WTC11 (cell line): ENCODE measurements around the gene ERBB4. TPM values are rescaled to one million over a fixed set of nuclear protein-coding genes. Genes with fewer than 3 reads are reported as not detected.

Experiments
- ATAC-seq: fragments of 200-7000 bp; cut with Tn5 transposase; 2 replicates; pipeline ENCODE4 v1.10.0; 2021; ENCODE audit warnings: mild to moderate bottlenecking, moderate library complexity
- CTCF ChIA-PET: fragments of 300-600 bp; sonication (Branson Sonifier 250); formaldehyde crosslinking; loops from one replicate; lab custom pipeline; 2021; ENCODE audit warnings: antibody characterized with exemption; lab: Charles Lee
- POLR2A ChIA-PET: fragments of 350-600 bp; sonication (Branson Sonifier 250); formaldehyde crosslinking; loops from one replicate; lab custom pipeline; 2021; ENCODE audit warnings: antibody characterized with exemption; lab: Charles Lee
- DNase-seq: peaks from one replicate; pipeline ENCODE4 v3.0.0; 2021; ENCODE audit warnings: low spot score
- H3K27ac Mint-ChIP-seq: 2 replicates; pipeline ENCODE4 v1.8.0; 2021; ENCODE audit warnings: mixed read lengths
- H3K27me3 Mint-ChIP-seq: 2 replicates; pipeline ENCODE4 v1.8.0; 2021; ENCODE audit warnings: low read depth, mild to moderate bottlenecking, moderate library complexity, mixed read lengths
- H3K36me3 Mint-ChIP-seq: 2 replicates; pipeline ENCODE4 v1.8.0; 2021; ENCODE audit warnings: mixed read lengths
- H3K4me1 Mint-ChIP-seq: 2 replicates; pipeline ENCODE4 v1.8.0; 2022; ENCODE audit warnings: mixed read lengths
- H3K4me3 Mint-ChIP-seq: 2 replicates; pipeline ENCODE4 v1.8.0; 2021; ENCODE audit warnings: mild to moderate bottlenecking, moderate library complexity, mixed read lengths
- H3K9me3 Mint-ChIP-seq: 2 replicates; pipeline ENCODE4 v1.8.0; 2021; ENCODE audit warnings: mixed read lengths
- ATF3 ChIP-seq: sonication (generic); formaldehyde crosslinking; conservative IDR thresholded peaks from 2 replicates; pipeline ENCODE4 v1.8.1; 2022; ENCODE audit warnings: mild to moderate bottlenecking, missing genetic modification reagents
- E2F4 ChIP-seq: sonication (generic); formaldehyde crosslinking; IDR thresholded peaks from 2 replicates; pipeline ENCODE4 v1.8.1; 2022; ENCODE audit warnings: low read depth, mild to moderate bottlenecking, moderate library complexity, missing genetic modification reagents, borderline replicate concordance
- ETV6 ChIP-seq: sonication (generic); formaldehyde crosslinking; IDR thresholded peaks from 2 replicates; pipeline ENCODE4 v1.8.1; 2022; ENCODE audit warnings: mild to moderate bottlenecking, missing genetic modification reagents
- GTF2I ChIP-seq: fragments of 250-450 bp; sonication (Bioruptor Pico); conservative IDR thresholded peaks from 2 replicates; pipeline ENCODE4 v1.4.0; 2021; ENCODE audit warnings: mild to moderate bottlenecking
- NR3C1 ChIP-seq: sonication (generic); formaldehyde crosslinking; conservative IDR thresholded peaks from 2 replicates; pipeline ENCODE4 v1.8.1; 2023; ENCODE audit warnings: low read depth, mild to moderate bottlenecking, missing genetic modification reagents
- PRDM15 ChIP-seq: sonication (generic); formaldehyde crosslinking; IDR thresholded peaks from 2 replicates; pipeline ENCODE4 v1.8.0; 2022; ENCODE audit warnings: missing genetic modification reagents
- RELA ChIP-seq: sonication (generic); formaldehyde crosslinking; IDR thresholded peaks from 2 replicates; pipeline ENCODE4 v1.8.1; 2022; ENCODE audit warnings: missing genetic modification reagents, mild to moderate bottlenecking, borderline replicate concordance
- RORB ChIP-seq: fragments of 250-450 bp; sonication (Bioruptor Pico); IDR thresholded peaks from 2 replicates; pipeline ENCODE4 v1.9.0; 2021; ENCODE audit warnings: mild to moderate bottlenecking
- SMAD3 ChIP-seq: sonication (generic); formaldehyde crosslinking; IDR thresholded peaks from 2 replicates; pipeline ENCODE4 v1.8.0; 2022; ENCODE audit warnings: missing genetic modification reagents, mild to moderate bottlenecking, borderline replicate concordance
- TCF7 ChIP-seq: sonication (generic); formaldehyde crosslinking; IDR thresholded peaks from 2 replicates; pipeline ENCODE4 v1.8.0; 2022; ENCODE audit warnings: mild to moderate bottlenecking, low read depth, missing genetic modification reagents, moderate library complexity
- USF2 ChIP-seq: sonication (generic); formaldehyde crosslinking; IDR thresholded peaks from 2 replicates; pipeline ENCODE4 v1.8.1; 2023; ENCODE audit warnings: mild to moderate bottlenecking, missing genetic modification reagents, moderate library complexity
- ZNF219 ChIP-seq: sonication (generic); formaldehyde crosslinking; IDR thresholded peaks from 2 replicates; pipeline ENCODE4 v1.8.0; 2023; ENCODE audit warnings: missing genetic modification reagents, mild to moderate bottlenecking, borderline replicate concordance
- ZNF416 ChIP-seq: fragments of 250-450 bp; sonication (Bioruptor Pico); IDR thresholded peaks from 2 replicates; pipeline ENCODE4 v1.9.0; 2021; ENCODE audit warnings: mild to moderate bottlenecking, inconsistent platforms
- ZNF512 ChIP-seq: sonication (generic); formaldehyde crosslinking; IDR thresholded peaks from 2 replicates; pipeline ENCODE4 v1.8.1; 2022; ENCODE audit warnings: missing genetic modification reagents, borderline replicate concordance
- total RNA-seq: library from RNA; stranded (reverse); gene quantifications from 3 replicates; pipeline ENCODE4 v1.2.3, GENCODE V29; 2021
- TF ChIP-seq, protein P1 (sequence below): fragments of 250-450 bp; sonication (Bioruptor Pico); IDR thresholded peaks from 2 replicates; pipeline ENCODE4 v1.8.0; 2021; ENCODE audit warnings: mild to moderate bottlenecking
- TF ChIP-seq, protein P2 (sequence below): sonication (generic); formaldehyde crosslinking; IDR thresholded peaks from 2 replicates; pipeline ENCODE4 v1.8.0; 2022; ENCODE audit warnings: mild to moderate bottlenecking, missing genetic modification reagents
- TF ChIP-seq, protein P3 (sequence below): sonication (generic); formaldehyde crosslinking; IDR thresholded peaks from 2 replicates; pipeline ENCODE4 v1.8.1; 2023; ENCODE audit warnings: mild to moderate bottlenecking, missing genetic modification reagents
- TF ChIP-seq, protein P4 (sequence below): fragments of 250-450 bp; sonication (Bioruptor Pico); IDR thresholded peaks from 2 replicates; pipeline ENCODE4 v1.9.0; 2021; ENCODE audit warnings: mild to moderate bottlenecking

Gene ERBB4
- total RNA-seq, 1 experiment from 2014 or later, result 1.6 TPM

DNA sequence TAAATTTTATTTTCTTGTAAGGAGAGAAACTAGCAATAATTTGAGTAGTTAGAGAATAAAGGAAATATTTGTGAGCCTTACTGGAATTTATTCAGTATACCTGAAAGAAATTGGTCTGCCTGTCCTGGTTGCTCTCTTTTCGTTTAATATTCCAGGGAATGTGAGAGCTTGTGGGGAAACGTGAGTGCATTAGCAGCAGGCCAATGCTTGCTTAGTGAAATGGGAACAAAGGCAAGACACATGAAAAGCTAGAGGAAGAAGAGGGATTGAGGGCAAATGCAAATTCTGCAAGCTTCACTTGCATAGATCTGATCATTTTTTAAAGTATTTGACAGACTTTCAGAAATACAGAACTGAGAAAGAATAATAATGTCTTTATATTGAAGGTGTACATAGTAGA is 111.0 kb downstream of the ERBB4 start (continued):
- TF ChIP-seq ZNF512 (CRISPR knock-in tag) (no peak), ZNF416 (CRISPR knock-in tag) (no peak)
- TF ChIP-seq, protein P1, sequence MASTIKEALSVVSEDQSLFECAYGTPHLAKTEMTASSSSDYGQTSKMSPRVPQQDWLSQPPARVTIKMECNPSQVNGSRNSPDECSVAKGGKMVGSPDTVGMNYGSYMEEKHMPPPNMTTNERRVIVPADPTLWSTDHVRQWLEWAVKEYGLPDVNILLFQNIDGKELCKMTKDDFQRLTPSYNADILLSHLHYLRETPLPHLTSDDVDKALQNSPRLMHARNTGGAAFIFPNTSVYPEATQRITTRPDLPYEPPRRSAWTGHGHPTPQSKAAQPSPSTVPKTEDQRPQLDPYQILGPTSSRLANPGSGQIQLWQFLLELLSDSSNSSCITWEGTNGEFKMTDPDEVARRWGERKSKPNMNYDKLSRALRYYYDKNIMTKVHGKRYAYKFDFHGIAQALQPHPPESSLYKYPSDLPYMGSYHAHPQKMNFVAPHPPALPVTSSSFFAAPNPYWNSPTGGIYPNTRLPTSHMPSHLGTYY, result no peak

DNA sequence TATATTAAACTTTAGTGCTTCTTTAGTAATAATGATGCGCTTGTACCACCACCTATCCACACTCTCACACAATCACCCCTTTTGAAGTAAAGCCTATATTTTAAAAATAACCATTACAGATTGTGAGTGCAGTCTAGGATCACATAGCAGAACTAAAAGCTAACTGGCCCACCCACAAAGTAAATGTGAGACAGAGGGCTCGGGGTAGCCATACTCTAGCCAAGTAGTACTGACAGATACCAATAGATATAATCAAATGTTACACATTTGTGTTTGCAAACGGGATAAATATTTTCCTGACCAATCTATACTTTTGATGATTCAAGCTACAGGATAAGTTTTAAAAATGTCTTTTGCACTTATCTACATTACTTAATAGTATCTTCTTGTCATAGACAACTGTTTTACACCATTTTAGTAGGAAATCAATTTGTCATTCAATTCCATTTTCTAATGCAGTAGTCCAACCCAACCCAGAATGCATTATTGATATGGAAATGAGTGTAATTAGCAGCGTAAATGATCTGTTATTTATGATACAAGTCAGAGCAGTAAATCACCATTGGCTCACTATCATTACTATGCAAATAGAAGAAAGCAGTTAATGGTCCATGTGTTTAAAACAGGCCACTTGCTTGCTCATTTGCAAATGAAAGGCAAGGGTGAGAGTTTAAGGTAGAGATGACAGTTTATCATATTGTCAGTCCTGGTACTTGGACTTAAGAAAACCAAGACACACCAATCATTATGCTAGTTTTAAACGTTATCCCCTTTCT is 111.8 kb downstream of the ERBB4 start:
- H3K4me1 Mint-ChIP-seq, result peaks cover 40% of the 10 kb centered on the region
- ChIA-PET POLR2A (no interaction called here), CTCF (interaction anchor here (1.7 kb wide), 1 partner anchor 94 kb away, joined by 5 read pairs; no protein-coding TSS in a partner anchor)
- no peak for TF ChIP-seq RORB
- TF ChIP-seq NR3C1 (CRISPR knock-in tag), result no peak
- TF ChIP-seq, protein P2, sequence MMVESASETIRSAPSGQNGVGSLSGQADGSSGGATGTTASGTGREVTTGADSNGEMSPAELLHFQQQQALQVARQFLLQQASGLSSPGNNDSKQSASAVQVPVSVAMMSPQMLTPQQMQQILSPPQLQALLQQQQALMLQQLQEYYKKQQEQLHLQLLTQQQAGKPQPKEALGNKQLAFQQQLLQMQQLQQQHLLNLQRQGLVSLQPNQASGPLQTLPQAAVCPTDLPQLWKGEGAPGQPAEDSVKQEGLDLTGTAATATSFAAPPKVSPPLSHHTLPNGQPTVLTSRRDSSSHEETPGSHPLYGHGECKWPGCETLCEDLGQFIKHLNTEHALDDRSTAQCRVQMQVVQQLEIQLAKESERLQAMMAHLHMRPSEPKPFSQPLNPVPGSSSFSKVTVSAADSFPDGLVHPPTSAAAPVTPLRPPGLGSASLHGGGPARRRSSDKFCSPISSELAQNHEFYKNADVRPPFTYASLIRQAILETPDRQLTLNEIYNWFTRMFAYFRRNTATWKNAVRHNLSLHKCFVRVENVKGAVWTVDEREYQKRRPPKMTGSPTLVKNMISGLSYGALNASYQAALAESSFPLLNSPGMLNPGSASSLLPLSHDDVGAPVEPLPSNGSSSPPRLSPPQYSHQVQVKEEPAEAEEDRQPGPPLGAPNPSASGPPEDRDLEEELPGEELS, result no peak
- TF ChIP-seq PRDM15 (CRISPR knock-in tag), result no peak
- TF ChIP-seq RELA (CRISPR knock-in tag), result no peak
- TF ChIP-seq, protein P3, sequence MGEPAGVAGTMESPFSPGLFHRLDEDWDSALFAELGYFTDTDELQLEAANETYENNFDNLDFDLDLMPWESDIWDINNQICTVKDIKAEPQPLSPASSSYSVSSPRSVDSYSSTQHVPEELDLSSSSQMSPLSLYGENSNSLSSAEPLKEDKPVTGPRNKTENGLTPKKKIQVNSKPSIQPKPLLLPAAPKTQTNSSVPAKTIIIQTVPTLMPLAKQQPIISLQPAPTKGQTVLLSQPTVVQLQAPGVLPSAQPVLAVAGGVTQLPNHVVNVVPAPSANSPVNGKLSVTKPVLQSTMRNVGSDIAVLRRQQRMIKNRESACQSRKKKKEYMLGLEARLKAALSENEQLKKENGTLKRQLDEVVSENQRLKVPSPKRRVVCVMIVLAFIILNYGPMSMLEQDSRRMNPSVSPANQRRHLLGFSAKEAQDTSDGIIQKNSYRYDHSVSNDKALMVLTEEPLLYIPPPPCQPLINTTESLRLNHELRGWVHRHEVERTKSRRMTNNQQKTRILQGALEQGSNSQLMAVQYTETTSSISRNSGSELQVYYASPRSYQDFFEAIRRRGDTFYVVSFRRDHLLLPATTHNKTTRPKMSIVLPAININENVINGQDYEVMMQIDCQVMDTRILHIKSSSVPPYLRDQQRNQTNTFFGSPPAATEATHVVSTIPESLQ (CRISPR knock-in tag), result no peak
- TF ChIP-seq, protein P4, sequence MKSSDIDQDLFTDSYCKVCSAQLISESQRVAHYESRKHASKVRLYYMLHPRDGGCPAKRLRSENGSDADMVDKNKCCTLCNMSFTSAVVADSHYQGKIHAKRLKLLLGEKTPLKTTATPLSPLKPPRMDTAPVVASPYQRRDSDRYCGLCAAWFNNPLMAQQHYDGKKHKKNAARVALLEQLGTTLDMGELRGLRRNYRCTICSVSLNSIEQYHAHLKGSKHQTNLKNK (CRISPR knock-in tag), result no peak
- no peak for TF ChIP-seq TCF7 (CRISPR knock-in tag)
- TF ChIP-seq ATF3 (CRISPR knock-in tag), result no peak
- TF ChIP-seq SMAD3 (CRISPR knock-in tag), result no peak
- no peak for TF ChIP-seq GTF2I (CRISPR knock-in tag)
- TF ChIP-seq E2F4 (CRISPR knock-in tag), result no peak
- TF ChIP-seq ETV6 (CRISPR knock-in tag), result no peak
- no peak for TF ChIP-seq ZNF219 (CRISPR knock-in tag)
- no peak for TF ChIP-seq USF2 (CRISPR knock-in tag)
- H3K9me3 Mint-ChIP-seq, result peaks cover 8% of the 10 kb centered on the region
- ATAC-seq (peak; percentile 16), DNase-seq (no peak)
- H3K4me3 Mint-ChIP-seq, result peak overlapping the region; percentile 37; the same call in 1 of the 2 replicates
- H3K27ac Mint-ChIP-seq, result peak overlapping the region; percentile 63; the same call in 1 of the 2 replicates
- no peaks in the 10 kb centered on the region for H3K27me3 Mint-ChIP-seq
- peaks cover 4% of the 10 kb centered on the region for H3K36me3 Mint-ChIP-seq
